Measurements from ENCODE around the gene CEACAM16.
"Not testable (repeated sequence)": the region's sequence is repeated elsewhere in the genome, so short reads cannot be mapped to it uniquely, and the experiment has no call there.

Gene CEACAM16

GRCh38 chr19:44680536-44680935, 18.4 kb upstream of the CEACAM16 start:
- no peak for DNase-seq

GRCh38 chr19:44681992-44682790, 16.8 kb upstream of the CEACAM16 start:
- no peak for DNase-seq

GRCh38 chr19:44682807-44683206, 16.1 kb upstream of the CEACAM16 start:
- DNase-seq, result no peak

GRCh38 chr19:44683434-44684210, 15.3 kb upstream of the CEACAM16 start:
- DNase-seq, result no peak

DNA sequence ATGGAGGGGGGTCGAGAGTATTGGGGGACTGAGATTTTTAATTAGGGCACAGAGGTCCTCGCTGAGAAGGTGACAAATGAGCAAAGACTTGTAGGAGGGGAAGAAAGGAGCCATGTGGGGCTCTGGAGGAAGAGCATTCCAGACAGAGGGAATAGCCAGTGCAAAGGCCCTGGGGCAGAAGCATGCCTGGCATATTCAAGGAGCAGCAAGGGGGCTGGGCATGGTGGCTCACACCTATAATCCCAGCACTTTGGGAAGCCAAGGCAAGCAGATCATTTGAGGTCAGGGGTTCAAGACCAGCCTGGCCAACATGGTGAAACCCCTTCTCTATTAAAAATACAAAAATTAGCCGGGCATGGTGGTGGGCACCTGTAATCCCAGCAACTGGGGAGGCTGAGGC, 14.6 kb upstream of the CEACAM16 start:
- DNase-seq, result not testable (repeated sequence)

DNA sequence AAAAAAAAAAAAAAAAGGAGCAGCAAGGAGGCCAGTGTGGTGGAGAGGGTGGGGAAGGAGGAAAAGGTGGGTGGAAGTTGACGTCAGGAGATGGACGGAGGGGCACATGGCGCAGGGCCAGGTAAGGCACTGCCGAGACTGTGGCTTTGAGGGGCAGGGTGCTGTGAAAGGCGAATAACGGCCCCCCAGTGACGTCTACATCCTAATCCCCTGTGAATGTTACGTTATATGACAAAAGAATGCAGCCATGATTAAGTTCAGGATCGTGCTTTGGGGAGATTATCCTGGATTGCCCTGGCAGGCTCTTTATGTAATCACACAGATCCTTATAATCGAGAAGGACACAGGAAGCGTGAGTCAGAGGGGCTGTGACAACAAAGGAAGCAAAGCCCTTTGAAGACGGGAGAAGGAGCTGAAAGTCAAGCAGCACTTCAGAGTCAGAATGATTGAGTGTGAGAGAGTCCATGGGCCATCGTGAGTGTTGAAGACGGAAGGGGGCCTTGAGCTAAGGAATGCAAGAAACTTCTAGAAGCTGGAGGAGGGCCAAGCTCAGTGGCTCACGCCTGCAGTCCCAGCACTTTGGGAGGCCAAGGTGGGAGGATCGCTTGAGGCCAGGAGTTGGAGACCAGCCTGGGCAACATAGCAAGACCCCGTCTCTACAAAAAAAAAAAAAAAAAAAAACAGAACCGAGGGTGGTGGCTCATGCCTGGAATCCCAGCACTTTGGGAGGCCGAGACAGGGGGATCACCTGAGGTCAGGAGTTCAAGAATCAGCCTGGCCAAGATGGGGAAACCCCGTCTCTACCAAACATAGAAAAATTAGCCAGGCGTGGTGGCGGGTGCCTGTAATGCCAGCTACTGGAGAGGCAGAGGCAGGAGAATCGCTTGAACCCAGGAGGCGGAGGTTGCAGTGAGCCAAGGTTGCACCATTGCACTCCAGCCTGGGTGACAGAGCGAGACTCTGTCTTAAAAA, 13.8 kb upstream of the CEACAM16 start:
- no peak for DNase-seq

- DNase-seq, result no peak
These were observed 13.1 kb upstream of the CEACAM16 start for GRCh38 chr19:44685877-44686276.

GRCh38 chr19:44686896-44687295, 12.1 kb upstream of the CEACAM16 start:
- no peak for DNase-seq

DNA sequence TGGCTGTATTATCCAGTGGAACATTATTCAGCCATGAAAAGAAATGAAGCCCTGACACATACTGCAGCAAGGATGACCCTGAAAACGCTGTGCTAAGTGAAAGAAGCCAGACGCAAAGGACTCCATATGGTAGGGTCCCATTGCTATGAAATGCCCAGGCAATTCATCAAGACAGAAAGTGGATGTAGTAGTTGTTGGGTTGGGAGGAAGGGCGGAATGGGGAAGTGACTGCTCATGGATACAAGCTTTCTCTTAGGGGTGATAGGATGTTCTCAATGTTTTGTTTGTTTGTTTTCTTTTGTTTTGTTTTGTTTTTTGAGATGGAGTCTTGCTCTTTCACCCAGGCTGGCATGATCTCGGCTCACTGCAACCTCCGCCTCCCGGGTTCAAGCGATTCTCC, 11.1 kb upstream of the CEACAM16 start:
- DNase-seq, result no peak

DNA sequence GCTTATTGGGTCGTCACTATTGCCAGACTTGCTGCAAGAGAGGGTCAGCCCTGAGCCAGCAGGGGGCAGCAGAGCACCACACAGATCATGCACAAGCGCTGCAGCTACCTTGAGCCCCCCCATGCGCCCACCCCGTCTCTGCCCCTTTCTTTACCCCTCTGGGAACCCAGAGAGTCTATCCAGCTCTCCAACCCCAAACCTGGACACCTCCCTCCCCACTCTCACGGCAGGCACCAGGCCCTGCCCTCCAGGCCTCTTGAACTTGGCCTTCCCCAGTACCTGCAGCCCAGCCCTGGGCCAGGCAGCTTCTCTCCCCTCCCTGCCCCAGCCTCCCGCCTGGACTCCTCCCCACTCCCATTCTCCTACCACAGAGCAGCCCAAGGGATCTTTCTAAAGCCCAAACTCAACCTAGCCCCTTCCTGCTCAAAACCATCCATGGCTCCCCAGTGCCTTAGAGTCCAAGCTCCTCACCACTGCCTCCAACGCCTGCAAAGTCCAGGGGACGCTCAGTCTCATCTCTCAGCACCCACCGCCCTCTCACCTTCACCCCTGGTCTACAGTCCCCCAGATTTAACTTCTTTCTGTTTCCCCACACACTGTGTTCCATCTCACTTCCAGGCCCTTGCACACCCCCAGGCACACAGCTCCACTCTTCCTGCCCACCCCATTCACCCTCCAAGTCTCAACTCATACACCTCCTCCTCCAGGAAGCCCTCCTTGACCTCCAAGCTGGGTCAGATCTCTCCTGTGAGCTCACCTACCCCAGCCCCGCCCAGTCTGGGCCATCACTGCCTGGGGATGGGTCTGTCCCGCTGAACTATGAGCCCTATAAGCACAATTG, 9.4 kb upstream of the CEACAM16 start:
- DNase-seq, result peak; percentile 64

- DNase-seq, result no peak
These were observed 8.9 kb upstream of the CEACAM16 start for GRCh38 chr19:44690131-44690440.

DNA sequence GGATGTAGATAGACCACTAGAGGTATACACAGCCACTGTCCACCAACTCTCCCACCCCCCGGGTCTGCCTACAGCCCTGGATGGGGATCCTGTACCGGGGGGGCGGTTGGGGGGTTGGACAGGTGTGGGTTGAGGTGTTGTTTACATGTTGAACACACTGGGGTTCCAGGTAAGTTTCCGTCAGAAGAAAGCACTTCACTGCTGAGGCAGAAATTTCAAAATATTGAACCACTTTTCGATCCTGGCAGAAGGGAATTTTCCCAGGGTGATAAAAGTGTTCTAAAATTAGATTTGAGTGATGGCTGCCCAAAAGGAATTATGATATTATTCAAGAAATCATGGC, 6.6 kb upstream of the CEACAM16 start:
- no peak for DNase-seq

DNA sequence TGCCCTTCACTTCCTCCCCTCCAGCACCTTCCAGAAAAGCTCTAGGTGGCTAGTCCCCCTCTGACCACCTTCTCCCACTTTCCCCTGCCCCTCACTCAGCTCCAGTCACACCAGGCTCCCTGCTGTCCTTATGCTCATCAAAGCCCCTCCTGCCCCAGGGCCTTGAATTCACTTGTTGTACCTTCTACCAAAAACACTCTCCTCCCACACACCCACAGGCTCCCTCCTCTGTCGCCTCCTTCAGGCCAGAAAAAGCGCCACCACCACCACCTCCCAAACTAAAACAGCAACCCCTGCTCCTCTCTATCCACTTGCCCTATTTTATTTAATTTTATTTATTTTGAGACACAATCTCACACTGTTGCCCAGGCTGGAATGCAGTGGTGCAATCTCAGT, 4.8 kb upstream of the CEACAM16 start:
- DNase-seq, result no peak

DNA sequence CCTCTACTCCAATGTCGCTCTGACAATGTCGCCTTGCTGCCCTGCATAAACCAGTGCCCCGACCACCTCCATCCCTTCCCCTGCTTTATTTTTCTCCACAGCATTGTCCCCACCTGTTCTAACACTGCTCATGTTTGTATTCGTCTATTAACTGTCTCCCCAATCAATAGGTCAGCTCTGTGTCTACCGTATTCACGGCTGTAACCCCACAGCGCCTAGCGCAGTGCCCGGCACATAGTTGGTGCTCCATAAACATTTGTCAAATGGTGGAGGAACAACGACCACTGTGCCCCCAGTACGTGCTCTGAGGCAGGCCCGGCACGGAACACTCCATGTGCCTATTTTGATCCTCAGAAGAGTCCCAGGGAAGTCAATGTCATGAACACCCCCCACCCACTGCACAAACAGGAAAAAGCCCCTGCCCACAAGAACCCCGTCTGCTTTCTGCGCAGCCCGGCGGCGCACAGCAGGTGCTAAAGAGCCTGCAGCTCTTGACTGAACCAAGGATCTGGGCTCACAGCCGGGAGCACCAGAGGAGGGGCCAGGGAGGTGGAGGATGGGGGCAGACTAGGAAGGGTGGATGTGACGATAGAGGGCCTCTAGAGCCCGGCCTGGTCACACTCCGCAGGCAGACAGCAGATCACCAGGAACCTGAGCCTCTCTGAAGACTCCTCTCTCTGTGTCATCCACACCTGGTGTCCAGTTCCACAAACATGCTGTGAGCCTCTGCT, 1.8 kb upstream of the CEACAM16 start:
- DNase-seq, result no peak

DNA sequence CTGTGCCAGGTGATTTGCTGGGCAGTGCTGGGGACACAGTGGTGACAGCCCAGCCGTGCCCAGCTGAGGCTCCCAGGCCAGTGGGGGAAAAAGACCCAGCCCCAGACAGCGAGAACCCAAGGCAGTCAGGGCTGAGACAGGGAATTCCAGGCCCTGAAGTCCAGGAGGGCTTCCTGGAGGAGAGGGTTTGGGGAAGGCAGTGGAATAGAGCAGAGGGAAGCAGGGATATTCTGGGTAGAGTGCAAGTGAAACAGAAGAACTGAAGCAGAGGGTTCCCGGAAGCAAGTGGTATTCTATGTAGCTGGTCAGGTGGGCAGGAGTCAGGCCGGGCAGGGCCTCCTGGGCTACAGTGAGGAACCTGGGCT, 1.3 kb upstream of the CEACAM16 start:
- DNase-seq, result no peak

- no peak for DNase-seq
These were observed 1.6 kb downstream of the CEACAM16 start for GRCh38 chr19:44700547-44700946.

DNA sequence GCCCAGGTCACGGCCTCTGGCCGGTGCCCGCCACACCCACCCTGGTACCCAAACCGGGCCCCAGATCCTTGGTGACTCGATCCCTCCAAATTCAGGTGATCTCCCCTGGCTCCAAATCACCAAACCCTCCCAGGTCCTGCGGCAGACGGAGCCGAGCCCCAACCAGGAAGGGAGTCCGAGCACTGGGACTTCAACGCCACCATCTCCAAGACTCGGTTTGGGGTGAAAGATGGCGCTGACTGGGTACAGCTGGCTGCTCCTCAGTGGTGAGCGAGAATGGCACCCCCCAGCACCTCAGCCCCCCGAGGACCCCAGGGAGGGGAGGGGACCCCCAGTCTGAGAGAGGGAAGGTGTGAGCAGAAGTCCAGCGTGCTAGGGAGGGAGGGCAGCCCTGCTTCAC, 2.3 kb downstream of the CEACAM16 start:
- no peak for DNase-seq

DNA sequence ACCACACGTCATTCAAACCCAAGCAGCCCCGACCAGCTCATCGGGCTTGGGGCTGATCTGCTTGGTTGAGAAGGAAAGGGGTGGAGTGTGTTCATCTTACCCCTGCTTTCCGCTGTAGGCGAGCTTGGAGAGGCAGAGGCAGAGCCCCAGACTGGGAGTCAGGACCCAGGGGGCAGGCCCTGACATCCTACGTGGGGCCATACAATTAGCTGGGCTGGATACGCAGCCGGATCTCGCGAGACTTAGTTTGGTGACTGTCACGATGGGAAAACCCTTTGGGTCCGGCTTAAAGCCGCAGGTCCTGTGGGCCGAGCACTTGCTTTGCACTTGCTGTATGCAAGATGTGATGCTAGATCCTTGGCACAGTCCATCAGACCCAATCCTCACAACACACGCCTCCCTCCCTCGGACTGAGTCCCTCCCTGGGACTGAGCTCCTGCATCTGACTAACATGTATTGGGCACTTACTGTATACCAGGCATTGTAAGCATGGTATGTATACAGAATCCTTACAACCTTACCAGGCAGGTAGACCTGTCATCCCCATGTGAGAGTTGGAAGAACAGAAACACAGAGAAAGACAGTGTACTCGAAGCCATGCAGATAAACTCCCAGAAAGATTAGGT, 3.7 kb downstream of the CEACAM16 start:
- DNase-seq, result no peak

- no peak for DNase-seq
These were observed 4.6 kb downstream of the CEACAM16 start for GRCh38 chr19:44703336-44704078.

DNA sequence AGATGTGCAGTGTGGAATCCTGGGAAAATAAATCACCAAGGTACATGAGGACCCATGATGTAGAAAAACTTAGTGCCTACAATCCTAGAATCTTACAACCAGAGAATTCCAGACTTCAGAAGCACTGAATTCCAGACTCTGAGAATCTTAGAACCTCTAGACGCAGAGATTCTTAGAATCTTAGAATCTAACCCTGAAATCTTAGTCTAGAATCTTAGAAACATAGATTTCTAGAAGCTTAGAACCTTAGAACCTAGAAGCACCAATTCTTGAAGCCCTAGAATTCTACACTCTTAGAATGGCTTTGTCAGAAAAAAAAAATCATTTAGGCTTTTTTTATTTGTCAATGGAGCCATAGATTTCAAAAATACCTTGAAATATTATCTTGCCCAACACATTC, 6.0 kb downstream of the CEACAM16 start:
- DNase-seq, result no peak

Data from NCI-H2171 treated with DMSO at 0.1 percent for 48 hours (cell line).